A549 (cell line): ENCODE results near the gene STAU1. TPM values are rescaled to one million over a fixed set of nuclear protein-coding genes. Genes with fewer than 3 reads are reported as not detected.

Experiments
- ATAC-seq, 2 experiments: fragments of 200-7000 bp in 1 of 2; fragments of >200 bp in 1 of 2; cut with Nextera tagmentation in 1 of 2; cut with Tn5 transposase in 1 of 2; 3 replicates each; pipeline versions ENCODE4 v1.8.0 to v1.9.1; 2018 to 2020; ENCODE audit warnings: mild to moderate bottlenecking in 1 of 2, moderate library complexity in 1 of 2
- CTCF ChIA-PET: fragments of 300-600 bp; sonication (Branson Sonifier 250); formaldehyde crosslinking; extraction: SDS; loops from one replicate; lab custom pipeline; 2021; ENCODE audit warnings: antibody characterized with exemption, inconsistent platforms; lab: Yijun Ruan, JAX
- POLR2A ChIA-PET: fragments of 350-600 bp; formaldehyde crosslinking; extraction: SDS; loops from one replicate; lab custom pipeline; 2021; ENCODE audit warnings: antibody characterized with exemption, inconsistent platforms; lab: Yijun Ruan, JAX
- DNase-seq, 2 experiments: peaks; one replicate each; pipeline versions ENCODE4 v3.0.0 to v3.0.0-alpha.2; 2011 to 2016; ENCODE audit warnings: low read depth in 1 of 2, low spot score in 1 of 2
- FAIRE-seq: peaks from 2 replicates; lab custom pipeline; 2011; peaks lifted over from hg19 to GRCh38; lab: Jason Lieb, UNC
- H3K27ac ChIP-seq, 2 experiments: fragments of >200 bp; sonication (Bioruptor Twin); formaldehyde crosslinking; 3 replicates each; pipeline ENCODE4 v1.5.1; 2016 to 2017
- H3K4me1 ChIP-seq: fragments of >200 bp; sonication (Bioruptor Twin); formaldehyde crosslinking; 3 replicates; pipeline ENCODE4 v1.6.1; 2016
- H3K4me2 ChIP-seq: fragments of >200 bp; sonication (Bioruptor Twin); formaldehyde crosslinking; 3 replicates; pipeline ENCODE4 v1.6.1; 2016
- H3K4me3 ChIP-seq: fragments of >200 bp; sonication (Bioruptor Twin); formaldehyde crosslinking; 3 replicates; pipeline ENCODE4 v1.5.1; 2016
- H3K9me3 ChIP-seq: fragments of >200 bp; sonication (Bioruptor Twin); formaldehyde crosslinking; 3 replicates; pipeline ENCODE4 v1.6.1; 2016
- BHLHE40 ChIP-seq: IDR thresholded peaks from 2 replicates; pipeline ENCODE4 v1.6.1; 2012; ENCODE audit warnings: low read depth, low read length, inconsistent platforms
- CHD4 ChIP-seq: fragments of 200-600 bp; sonication (generic); IDR thresholded peaks from 2 replicates; pipeline ENCODE4 v1.6.1; 2016; ENCODE audit warnings: antibody characterized with exemption, mild to moderate bottlenecking, borderline replicate concordance
- ESRRA ChIP-seq: fragments of 150-350 bp; IDR thresholded peaks from 2 replicates; pipeline ENCODE4 v1.6.1; 2014; ENCODE audit warnings: mild to moderate bottlenecking, low read length, borderline replicate concordance
- GATA3 ChIP-seq: IDR thresholded peaks from 2 replicates; pipeline ENCODE4 v1.6.1; 2012; ENCODE audit warnings: borderline replicate concordance
- HES2 ChIP-seq: fragments of >200 bp; sonication (Bioruptor Twin); formaldehyde crosslinking; IDR thresholded peaks from 2 replicates; pipeline ENCODE4 v1.6.1; 2016
- HEYL ChIP-seq: fragments of 250-450 bp; sonication (Bioruptor Pico); IDR thresholded peaks from 2 replicates; pipeline ENCODE4 v1.8.0; 2021; ENCODE audit warnings: mild to moderate bottlenecking, moderate library complexity
- JUN ChIP-seq, 2 experiments: fragments of >200 bp; sonication (Bioruptor Twin); formaldehyde crosslinking; IDR thresholded peaks; 2 replicates in 1 of 2; 3 replicates in 1 of 2; pipeline ENCODE4 v1.6.1; 2016 to 2017
- KDM5A ChIP-seq: fragments of 200-600 bp; sonication (generic); IDR thresholded peaks from 2 replicates; pipeline ENCODE4 v1.6.1; 2016; ENCODE audit warnings: antibody characterized with exemption, mild to moderate bottlenecking
- MAFK ChIP-seq: fragments of 450-650 bp; IDR thresholded peaks from 2 replicates; pipeline ENCODE4 v1.6.1; 2014; ENCODE audit not compliant: partially characterized antibody
- PBX3 ChIP-seq: IDR thresholded peaks from 2 replicates; pipeline ENCODE4 v1.6.1; 2012
- PHF8 ChIP-seq: fragments of 200-600 bp; sonication (generic); IDR thresholded peaks from 2 replicates; pipeline ENCODE4 v1.6.1; 2016; ENCODE audit warnings: low read depth, mild to moderate bottlenecking, antibody characterized with exemption, moderate library complexity, borderline replicate concordance
- POLR2A ChIP-seq: IDR thresholded peaks from 2 replicates; pipeline ENCODE4 v1.6.1; 2012; ENCODE audit warnings: mild to moderate bottlenecking, low read length
- ZC3H11A ChIP-seq: fragments of 450-650 bp; IDR thresholded peaks from 2 replicates; pipeline ENCODE4 v1.6.1; 2014; ENCODE audit warnings: antibody characterized with exemption, mild to moderate bottlenecking
- WGBS: methylation state at CpG from one replicate; pipeline ENCODE4 v1.1.6; 2017; ENCODE audit errors: missing lambda C conversion rate; 5-methylcytosine and 5-hydroxymethylcytosine counted together
- polyA plus RNA-seq, 4 experiments: library from polyadenylated mRNA; depleted of rRNA in 3 of 4; stranded (reverse); fragments of >200 nt; fragmentation: RNase III in 1 of 4; extraction: RNeasy Plus Mini Kit Qiagen cat#74134 plus additional on column Dnase treatment in 1 of 4; gene quantifications; 2 replicates in 3 of 4; 3 replicates in 1 of 4; pipeline ENCODE4 v1.2.3, GENCODE V29; 2011 to 2017
- TF ChIP-seq, protein P1 (sequence below): fragments of 200-600 bp; sonication (generic); IDR thresholded peaks from 2 replicates; pipeline ENCODE4 v1.6.1; 2016; ENCODE audit warnings: antibody characterized with exemption, mild to moderate bottlenecking, moderate library complexity

The STAU1 gene
- polyA plus RNA-seq, 2 of the 4 experiments (the other 2 are of a cell fraction): 64.0 to 74.7 TPM

GRCh38 chr20:49187851-49188641 lies at the start of gene STAU1 (continued):
- peak; percentile 64; the same call in 1 of the 2 replicates for TF ChIP-seq PHF8
- TF ChIP-seq CHD4: no peak

GRCh38 chr20:49237531-49237930 lies 49.4 kb upstream of the STAU1 start:
- ATAC-seq (no peak), DNase-seq (no peak), FAIRE-seq (no peak)
- Histone ChIP-seq H3K27ac (no peak overlapping the region), H3K9me3 (no peaks in the 10 kb centered on the region), H3K4me1 (no peaks in the 10 kb centered on the region), H3K4me3 (no peak overlapping the region), H3K4me2 (no peak overlapping the region)
- POLR2A ChIA-PET: interaction anchor here (0.9 to 1.4 kb wide), 3 partner anchors 9 to 41 kb away, joined by 3 to 6 read pairs (median 5); partner anchors contain the start of genes DDX27 and ZNFX1
- 90% methylated on average over 4 of the region's 4 CpGs for WGBS
- no peak for TF ChIP-seq ZC3H11A
- CTCF ChIA-PET: interaction anchor here (1.0 to 2.5 kb wide), 4 partner anchors 9 to 20 kb away, joined by 3 to 24 read pairs (median 5); no protein-coding TSS in a partner anchor

GRCh38 chr20:49236301-49236700 lies 48.2 kb upstream of the STAU1 start:
- POLR2A ChIA-PET: no interaction called here
- no peak for ATAC-seq
- no peak for FAIRE-seq

More at GRCh38 chr20:49236301-49236700, 48.2 kb upstream of the STAU1 start:
- H3K9me3 ChIP-seq: no peaks in the 10 kb centered on the region
- no peak overlapping the region for H3K27ac ChIP-seq
- whole genome bisulfite sequencing: 82% methylated on average over 9 of the region's 9 CpGs
- no peak for DNase-seq
- TF ChIP-seq HEYL (CRISPR knock-in tag) (no peak), KDM5A (no peak), BHLHE40 (no peak), POLR2A (no peak), MAFK (no peak), ESRRA (no peak), HES2 (no peak), PBX3 (no peak), JUN (IDR thresholded peaks at IDR 0.05) (no peak), GATA3 (no peak)
- TF ChIP-seq, protein P1, sequence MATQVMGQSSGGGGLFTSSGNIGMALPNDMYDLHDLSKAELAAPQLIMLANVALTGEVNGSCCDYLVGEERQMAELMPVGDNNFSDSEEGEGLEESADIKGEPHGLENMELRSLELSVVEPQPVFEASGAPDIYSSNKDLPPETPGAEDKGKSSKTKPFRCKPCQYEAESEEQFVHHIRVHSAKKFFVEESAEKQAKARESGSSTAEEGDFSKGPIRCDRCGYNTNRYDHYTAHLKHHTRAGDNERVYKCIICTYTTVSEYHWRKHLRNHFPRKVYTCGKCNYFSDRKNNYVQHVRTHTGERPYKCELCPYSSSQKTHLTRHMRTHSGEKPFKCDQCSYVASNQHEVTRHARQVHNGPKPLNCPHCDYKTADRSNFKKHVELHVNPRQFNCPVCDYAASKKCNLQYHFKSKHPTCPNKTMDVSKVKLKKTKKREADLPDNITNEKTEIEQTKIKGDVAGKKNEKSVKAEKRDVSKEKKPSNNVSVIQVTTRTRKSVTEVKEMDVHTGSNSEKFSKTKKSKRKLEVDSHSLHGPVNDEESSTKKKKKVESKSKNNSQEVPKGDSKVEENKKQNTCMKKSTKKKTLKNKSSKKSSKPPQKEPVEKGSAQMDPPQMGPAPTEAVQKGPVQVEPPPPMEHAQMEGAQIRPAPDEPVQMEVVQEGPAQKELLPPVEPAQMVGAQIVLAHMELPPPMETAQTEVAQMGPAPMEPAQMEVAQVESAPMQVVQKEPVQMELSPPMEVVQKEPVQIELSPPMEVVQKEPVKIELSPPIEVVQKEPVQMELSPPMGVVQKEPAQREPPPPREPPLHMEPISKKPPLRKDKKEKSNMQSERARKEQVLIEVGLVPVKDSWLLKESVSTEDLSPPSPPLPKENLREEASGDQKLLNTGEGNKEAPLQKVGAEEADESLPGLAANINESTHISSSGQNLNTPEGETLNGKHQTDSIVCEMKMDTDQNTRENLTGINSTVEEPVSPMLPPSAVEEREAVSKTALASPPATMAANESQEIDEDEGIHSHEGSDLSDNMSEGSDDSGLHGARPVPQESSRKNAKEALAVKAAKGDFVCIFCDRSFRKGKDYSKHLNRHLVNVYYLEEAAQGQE: no peak
- no peak overlapping the region for H3K4me3 ChIP-seq
- no peak overlapping the region for H3K4me2 ChIP-seq
- no peaks in the 10 kb centered on the region for H3K4me1 ChIP-seq
- CTCF ChIA-PET: interaction anchor here (1.4 to 2.5 kb wide), 3 partner anchors 10 to 104 kb away, joined by 3 to 24 read pairs (median 6); no protein-coding TSS in a partner anchor
